Endothelial cell of umbilical vein (primary cell): ENCODE measurements around the gene NPAS4.
A peak's percentile ranks its signal among the peaks of the same experiment; 100 is the strongest.

Source experiments
- CTCF ChIP-seq, 2 donors: IDR thresholded peaks; 1 replicate in 1 of 2; 2 replicates in 1 of 2; pipeline ENCODE4 v1.5.1; 2011; ENCODE audit warnings: low read length in 2 of 2, mild to moderate bottlenecking in 2 of 2, moderate library complexity in 2 of 2, control low read depth in 1 of 2, inconsistent platforms in 1 of 2, low read depth in 1 of 2; ENCODE audit not compliant: insufficient read depth in 1 of 2; ENCODE audit errors: extremely low read depth in 1 of 2
- EZH2 ChIP-seq: IDR thresholded peaks from 2 replicates; pipeline ENCODE4 v1.6.1; 2012; ENCODE audit warnings: borderline replicate concordance, low read depth, mild to moderate bottlenecking, moderate library complexity, low read length, inconsistent platforms; ENCODE audit not compliant: severe bottlenecking

DNA sequence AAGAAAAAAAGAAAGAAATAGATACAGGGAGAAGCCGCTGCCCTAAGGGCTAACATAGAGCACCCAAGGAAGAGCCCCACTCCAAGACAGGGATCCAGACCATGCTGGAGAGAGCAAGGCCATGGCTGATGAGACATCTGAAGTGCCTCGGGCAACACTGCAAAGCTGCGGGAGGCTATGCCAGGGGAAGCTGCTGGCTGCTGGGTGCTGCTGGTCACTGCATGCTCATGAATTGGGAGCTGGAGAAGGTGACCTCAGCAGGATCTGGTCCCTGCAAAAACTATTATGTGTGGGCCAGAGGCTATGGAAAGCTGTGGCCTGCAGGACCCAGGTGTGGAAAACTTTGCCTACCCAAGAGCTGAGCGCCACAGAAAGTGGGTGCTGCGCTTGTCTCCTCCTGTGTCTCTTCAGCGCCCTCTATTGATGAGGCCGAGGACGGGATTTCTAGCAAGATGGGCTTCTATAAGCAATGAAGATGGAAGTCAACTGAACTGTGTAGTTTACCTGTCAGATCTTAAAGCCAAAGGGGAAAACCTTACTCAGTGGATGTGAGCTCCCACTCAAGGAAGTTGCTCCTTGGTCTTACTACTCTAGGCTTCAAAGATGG is 32.0 kb upstream of the NPAS4 start:
- TF ChIP-seq CTCF (IDR thresholded peaks at IDR 0.05; ENCODE audit: extremely low read depth in 1 of 2, insufficient read depth in 1 of 2, low read depth in 1 of 2, low read length in 2 of 2) (peak; percentile 77), EZH2 (no peak)
